Thoracic aorta (tissue), 2 donors: ENCODE results near the gene GAK. TPM values are rescaled to one million over a fixed set of nuclear protein-coding genes. Genes with fewer than 3 reads are reported as not detected.

ENCODE experiments used
- ATAC-seq: fragments of 150-250 bp; one replicate; pipeline ENCODE4 v1.8.0; 2017; ENCODE audit warnings: low read depth; ENCODE audit not compliant: insufficient number of reproducible peaks, low FRiP score
- DNase-seq: peaks from one replicate; pipeline ENCODE4 v3.0.0-alpha.2; 2020; ENCODE audit warnings: low spot score
- H3K27ac ChIP-seq, 2 donors: fragments of 200-600 bp; sonication (generic); 1 replicate in 1 of 2; 2 replicates in 1 of 2; pipeline ENCODE4 v1.5.1; 2016; ENCODE audit warnings: mild to moderate bottlenecking in 2 of 2, moderate library complexity in 2 of 2
- H3K27me3 ChIP-seq: fragments of 200-600 bp; sonication (generic); replicated peaks from 2 replicates; pipeline ENCODE4 v1.6.0; 2016; ENCODE audit warnings: mild to moderate bottlenecking; ENCODE audit not compliant: insufficient read depth
- H3K36me3 ChIP-seq: fragments of 200-600 bp; sonication (generic); one replicate; pipeline ENCODE4 v1.5.1; 2016
- H3K4me1 ChIP-seq, 2 donors: fragments of 200-600 bp; sonication (generic); 1 replicate in 1 of 2; 2 replicates in 1 of 2; pipeline versions ENCODE4 v1.5.1 to v1.6.0; 2016; ENCODE audit warnings: low read depth in 2 of 2, mild to moderate bottlenecking in 1 of 2; ENCODE audit not compliant: control insufficient read depth in 1 of 2
- H3K4me3 ChIP-seq: fragments of 200-600 bp; sonication (generic); 2 replicates; pipeline ENCODE4 v1.5.1; 2016; ENCODE audit warnings: mild to moderate bottlenecking
- H3K9me3 ChIP-seq: fragments of 200-600 bp; sonication (generic); 2 replicates; pipeline ENCODE4 v1.5.1; 2016
- total RNA-seq, 2 donors: library from RNA; depleted of rRNA; stranded (reverse); fragments of >200 nt; gene quantifications; one replicate each; pipeline versions ENCODE4 v1.1.0 to v1.2.3, GENCODE V29; 2016
- TF ChIP-seq, protein P1 (sequence below): fragments of 200-600 bp; sonication (generic); IDR thresholded peaks from one replicate; pipeline ENCODE4 v1.5.1; 2019; ENCODE audit warnings: antibody characterized with exemption

Gene GAK
- total RNA-seq, 2 donors from 2014 or later = 111 to 170 TPM

DNA sequence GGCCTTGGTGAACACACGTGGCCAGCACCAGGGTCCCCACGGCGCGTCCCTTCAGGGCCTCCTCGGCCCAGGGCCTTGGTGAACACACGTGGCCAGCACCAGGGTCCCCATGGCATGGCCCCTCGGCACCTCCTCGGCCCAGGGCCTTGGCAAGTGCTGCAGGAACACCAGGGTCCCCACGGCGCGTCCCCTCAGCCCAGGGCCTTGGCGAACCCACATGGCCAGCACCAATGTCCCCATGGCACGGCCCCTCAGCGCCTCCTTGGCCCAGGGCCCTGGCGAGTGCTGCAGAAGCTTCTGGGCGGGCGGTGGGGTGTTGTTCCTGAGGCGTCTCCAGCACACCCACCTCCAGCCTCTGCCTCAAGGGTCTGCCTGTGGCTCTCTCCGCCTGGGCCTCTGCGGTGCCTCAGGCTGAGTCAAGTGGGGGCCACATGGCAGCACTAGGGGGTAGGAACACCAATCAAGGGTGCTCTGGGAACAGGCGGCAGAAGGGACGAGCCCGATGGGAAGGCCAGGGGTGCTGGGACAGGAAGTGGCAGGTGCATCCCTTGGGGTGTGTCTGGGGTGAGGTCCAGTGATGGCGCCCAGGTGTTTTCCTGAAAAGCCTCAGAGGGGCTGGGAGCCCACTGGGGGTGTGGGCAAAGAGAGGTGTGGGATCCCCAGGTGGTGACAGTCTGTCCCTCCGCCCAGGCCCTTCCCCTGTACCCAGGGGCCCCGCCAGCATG lies 64.4 kb downstream of the GAK start:
- Histone ChIP-seq H3K27ac (no peak overlapping the region), H3K9me3 (no peaks in the 10 kb centered on the region), H3K4me3 (no peak overlapping the region), H3K4me1 (no peaks in the 10 kb centered on the region), H3K27me3 (no peaks in the 10 kb centered on the region), H3K36me3 (peaks cover 71% of the 10 kb centered on the region)
- TF ChIP-seq, protein P1, sequence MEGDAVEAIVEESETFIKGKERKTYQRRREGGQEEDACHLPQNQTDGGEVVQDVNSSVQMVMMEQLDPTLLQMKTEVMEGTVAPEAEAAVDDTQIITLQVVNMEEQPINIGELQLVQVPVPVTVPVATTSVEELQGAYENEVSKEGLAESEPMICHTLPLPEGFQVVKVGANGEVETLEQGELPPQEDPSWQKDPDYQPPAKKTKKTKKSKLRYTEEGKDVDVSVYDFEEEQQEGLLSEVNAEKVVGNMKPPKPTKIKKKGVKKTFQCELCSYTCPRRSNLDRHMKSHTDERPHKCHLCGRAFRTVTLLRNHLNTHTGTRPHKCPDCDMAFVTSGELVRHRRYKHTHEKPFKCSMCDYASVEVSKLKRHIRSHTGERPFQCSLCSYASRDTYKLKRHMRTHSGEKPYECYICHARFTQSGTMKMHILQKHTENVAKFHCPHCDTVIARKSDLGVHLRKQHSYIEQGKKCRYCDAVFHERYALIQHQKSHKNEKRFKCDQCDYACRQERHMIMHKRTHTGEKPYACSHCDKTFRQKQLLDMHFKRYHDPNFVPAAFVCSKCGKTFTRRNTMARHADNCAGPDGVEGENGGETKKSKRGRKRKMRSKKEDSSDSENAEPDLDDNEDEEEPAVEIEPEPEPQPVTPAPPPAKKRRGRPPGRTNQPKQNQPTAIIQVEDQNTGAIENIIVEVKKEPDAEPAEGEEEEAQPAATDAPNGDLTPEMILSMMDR = no peak
- DNase-seq (no peak), ATAC-seq (no peak)

DNA sequence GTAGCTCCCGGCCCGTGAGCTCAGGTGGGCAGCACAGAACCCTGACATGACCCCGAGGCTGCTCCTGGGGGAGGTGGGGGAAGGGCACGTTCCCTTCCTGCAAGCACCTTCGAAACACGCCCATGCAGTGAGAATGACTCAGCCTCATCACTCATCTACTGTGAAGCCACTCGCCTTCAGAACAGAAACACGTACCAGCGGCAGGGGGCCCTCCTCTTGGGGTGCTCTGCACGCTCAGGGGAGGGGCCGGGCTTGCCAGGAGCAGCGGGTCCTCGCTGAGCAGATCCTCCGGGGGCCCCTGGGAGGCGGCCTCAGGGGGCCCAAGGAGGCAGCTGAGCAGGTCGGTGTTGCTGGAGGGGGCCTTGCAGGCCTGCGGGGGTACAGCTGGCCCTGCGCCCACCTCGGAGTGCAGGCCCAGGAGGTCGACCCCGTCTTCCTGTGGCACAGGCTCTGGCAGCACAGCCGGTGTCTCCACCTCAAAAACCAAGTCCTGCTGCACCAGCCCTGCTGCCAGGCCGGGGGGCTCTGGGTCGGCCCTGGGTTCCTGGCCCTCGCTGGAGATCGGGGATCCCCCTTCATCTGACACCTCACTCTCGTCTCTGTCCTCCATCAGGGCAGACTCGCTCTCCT lies 65.2 kb downstream of the GAK start:
- TF ChIP-seq, protein P1 = no peak
- ATAC-seq (no peak), DNase-seq (no peak)
- Histone ChIP-seq H3K9me3 (no peaks in the 10 kb centered on the region), H3K27ac (no peak overlapping the region), H3K4me1 (no peaks in the 10 kb centered on the region), H3K36me3 (peaks cover 77% of the 10 kb centered on the region), H3K27me3 (no peaks in the 10 kb centered on the region), H3K4me3 (no peak overlapping the region)

DNA sequence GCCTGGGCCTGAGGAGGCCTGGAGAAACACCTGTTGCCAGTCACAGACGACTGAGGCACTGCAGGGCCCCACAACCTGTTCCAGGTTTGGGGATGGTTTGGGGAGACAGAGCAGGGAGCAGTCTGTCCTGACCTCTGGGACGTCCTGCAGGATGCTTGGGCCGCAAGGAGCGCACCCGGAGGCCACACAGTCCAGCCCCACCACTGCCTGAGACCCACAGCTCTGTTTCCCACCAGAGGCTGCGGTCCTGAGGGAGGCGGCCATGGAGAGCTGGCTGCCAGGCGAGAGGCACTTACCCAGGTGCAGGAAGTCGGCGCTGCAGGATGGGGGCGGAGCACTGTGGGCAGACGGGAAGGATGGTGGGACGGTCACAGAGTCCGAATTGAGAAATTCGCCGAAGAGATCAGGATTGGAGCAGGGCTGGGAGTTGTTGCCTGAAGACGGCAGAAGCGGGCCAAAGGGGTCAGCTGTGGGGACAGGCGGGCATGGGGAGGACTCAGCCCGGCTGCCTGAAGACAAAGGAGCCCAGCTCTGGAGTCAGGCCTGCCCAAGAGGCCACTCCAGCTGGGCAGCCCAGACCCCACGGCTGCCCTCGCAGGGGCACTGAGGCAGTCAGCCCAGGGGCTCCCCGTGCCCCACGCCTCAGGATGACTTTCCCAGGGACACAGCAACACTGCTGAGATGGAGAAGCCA lies 65.9 kb downstream of the GAK start:
- Histone ChIP-seq H3K9me3 (no peaks in the 10 kb centered on the region), H3K4me1 (no peaks in the 10 kb centered on the region), H3K27ac (no peak overlapping the region), H3K36me3 (peaks cover 78% of the 10 kb centered on the region), H3K4me3 (no peak overlapping the region), H3K27me3 (no peaks in the 10 kb centered on the region)
- ATAC-seq = no peak
- no peak for DNase-seq
- TF ChIP-seq, protein P1 = no peak

DNA sequence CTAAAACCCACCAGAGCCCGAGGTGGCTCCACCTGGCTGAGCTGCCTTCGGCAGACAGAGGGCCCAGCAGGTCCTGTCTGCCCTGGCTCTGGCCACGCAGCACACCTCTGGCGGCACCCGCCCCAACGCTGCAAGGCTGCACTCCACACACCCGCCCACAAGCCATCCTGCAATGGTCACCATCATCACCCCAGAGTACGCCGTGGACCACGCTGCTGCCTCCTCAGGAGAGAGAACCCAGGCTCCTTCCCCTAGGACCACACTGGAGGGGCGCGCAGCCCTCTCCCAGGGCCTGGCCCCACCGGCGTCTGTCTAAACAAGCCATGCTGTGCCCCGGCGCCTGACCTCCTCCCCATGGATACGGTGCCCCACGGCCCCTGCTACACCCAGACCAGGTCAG lies 66.5 kb downstream of the GAK start:
- Histone ChIP-seq H3K9me3 (no peaks in the 10 kb centered on the region), H3K4me1 (no peaks in the 10 kb centered on the region), H3K27ac (no peak overlapping the region), H3K36me3 (peaks cover 76% of the 10 kb centered on the region), H3K4me3 (no peak overlapping the region), H3K27me3 (no peaks in the 10 kb centered on the region)
- no peak for ATAC-seq
- TF ChIP-seq, protein P1 = no peak
- DNase-seq = no peak

DNA sequence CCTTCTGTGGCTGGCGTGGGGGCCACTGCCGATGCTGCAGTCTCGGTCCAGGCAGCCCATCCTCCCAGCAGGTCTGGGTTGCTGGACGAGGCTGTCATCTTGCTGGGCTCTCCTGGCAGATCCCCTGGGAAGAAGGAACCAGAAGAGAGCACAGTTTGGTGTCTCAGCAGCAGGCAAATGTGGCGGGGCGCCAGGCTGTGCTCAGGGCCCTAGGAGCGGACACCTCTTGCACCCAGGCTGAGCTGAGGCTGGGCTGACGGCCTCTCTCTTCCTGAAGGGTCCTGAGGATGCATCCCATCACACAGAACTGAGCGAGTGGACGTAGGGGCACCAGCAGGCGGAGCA lies 67.0 kb downstream of the GAK start:
- Histone ChIP-seq H3K36me3 (peaks cover 71% of the 10 kb centered on the region), H3K4me3 (no peak overlapping the region), H3K9me3 (no peaks in the 10 kb centered on the region), H3K4me1 (no peaks in the 10 kb centered on the region), H3K27me3 (no peaks in the 10 kb centered on the region), H3K27ac (no peak overlapping the region)
- ATAC-seq (no peak), DNase-seq (no peak)
- TF ChIP-seq, protein P1 = no peak
